Measurements from ENCODE around the gene SRC. TPM values are rescaled to one million over a fixed set of nuclear protein-coding genes. Genes with fewer than 3 reads are reported as not detected.

SRC gene
- total RNA-seq, 1 experiment from 2014 or later, result 23.3 TPM

DNA sequence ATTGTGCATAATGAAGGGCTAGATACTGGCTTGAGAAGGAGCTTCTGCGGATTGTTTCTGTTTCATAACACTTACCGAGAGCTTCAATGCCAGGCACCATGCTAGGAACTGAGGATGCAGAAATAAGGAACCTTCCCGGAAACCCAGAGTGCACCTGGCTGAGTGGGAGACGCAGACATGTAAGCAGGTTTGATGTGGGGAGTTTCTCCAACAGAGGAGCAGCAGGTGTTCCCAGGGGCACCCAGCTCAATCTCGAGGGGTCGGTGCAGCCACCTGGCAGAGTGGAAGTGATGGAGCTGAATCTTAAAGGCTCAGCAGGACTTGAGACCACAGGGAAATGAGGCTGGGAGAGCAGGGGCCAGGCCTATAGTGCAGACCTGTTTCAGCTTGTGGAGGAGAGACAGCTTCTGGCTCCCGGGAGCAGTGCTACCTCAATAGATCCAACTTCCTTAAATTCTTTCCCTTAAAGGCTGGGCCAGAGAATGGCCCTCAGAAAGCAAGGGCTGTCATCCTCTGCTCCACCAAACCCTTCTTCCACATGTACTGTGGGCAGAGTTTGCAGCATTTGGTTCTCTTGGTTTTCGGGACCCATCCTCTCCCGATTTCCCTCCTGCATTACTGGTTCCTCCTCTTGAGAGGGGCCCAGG is 27.8 kb upstream of the SRC start:
- Histone ChIP-seq H3K27ac (ENCODE audit: low read depth, low read length, poor library complexity, severe bottlenecking) (no peak overlapping the region), H3K27me3 (replicated peaks; ENCODE audit: insufficient read depth, low read depth, low read length, poor library complexity) (no peaks in the 10 kb centered on the region), H3K4me1 (ENCODE audit: insufficient read depth, low read length, poor library complexity, severe bottlenecking) (no peaks in the 10 kb centered on the region), H3K36me3 (ENCODE audit: insufficient read depth, low read length, poor library complexity, severe bottlenecking) (peaks cover 3% of the 10 kb centered on the region), H3K9me3 (ENCODE audit: low read depth, low read length, poor library complexity, severe bottlenecking) (no peaks in the 10 kb centered on the region), H3K4me3 (ENCODE audit: low read depth, low read length, poor library complexity, severe bottlenecking) (no peak overlapping the region)
- ChIA-PET POLR2A (ENCODE audit: low non-redundant PET) (no interaction called here), CTCF (interaction anchor here (0.5 kb wide), 1 partner anchor 244 kb away, joined by 3 read pairs; no protein-coding TSS in a partner anchor)
- DNase-seq (ENCODE audit: low spot score), result no peak
- intact Hi-C loops (cut with micrococcal nuclease; ENCODE audit: unreplicated experiment), result no loop called here
- TF ChIP-seq, protein P1, sequence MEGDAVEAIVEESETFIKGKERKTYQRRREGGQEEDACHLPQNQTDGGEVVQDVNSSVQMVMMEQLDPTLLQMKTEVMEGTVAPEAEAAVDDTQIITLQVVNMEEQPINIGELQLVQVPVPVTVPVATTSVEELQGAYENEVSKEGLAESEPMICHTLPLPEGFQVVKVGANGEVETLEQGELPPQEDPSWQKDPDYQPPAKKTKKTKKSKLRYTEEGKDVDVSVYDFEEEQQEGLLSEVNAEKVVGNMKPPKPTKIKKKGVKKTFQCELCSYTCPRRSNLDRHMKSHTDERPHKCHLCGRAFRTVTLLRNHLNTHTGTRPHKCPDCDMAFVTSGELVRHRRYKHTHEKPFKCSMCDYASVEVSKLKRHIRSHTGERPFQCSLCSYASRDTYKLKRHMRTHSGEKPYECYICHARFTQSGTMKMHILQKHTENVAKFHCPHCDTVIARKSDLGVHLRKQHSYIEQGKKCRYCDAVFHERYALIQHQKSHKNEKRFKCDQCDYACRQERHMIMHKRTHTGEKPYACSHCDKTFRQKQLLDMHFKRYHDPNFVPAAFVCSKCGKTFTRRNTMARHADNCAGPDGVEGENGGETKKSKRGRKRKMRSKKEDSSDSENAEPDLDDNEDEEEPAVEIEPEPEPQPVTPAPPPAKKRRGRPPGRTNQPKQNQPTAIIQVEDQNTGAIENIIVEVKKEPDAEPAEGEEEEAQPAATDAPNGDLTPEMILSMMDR (conservative IDR thresholded peaks at IDR 0.05; ENCODE audit: low read depth, low read length), result no peak
- TF ChIP-seq EZH2 (IDR thresholded peaks at IDR 0.05; ENCODE audit: borderline replicate concordance, low read depth, low read length, poor library complexity, severe bottlenecking), result no peak
- no TSS peak for BruUV-seq (replicated peaks)

DNA sequence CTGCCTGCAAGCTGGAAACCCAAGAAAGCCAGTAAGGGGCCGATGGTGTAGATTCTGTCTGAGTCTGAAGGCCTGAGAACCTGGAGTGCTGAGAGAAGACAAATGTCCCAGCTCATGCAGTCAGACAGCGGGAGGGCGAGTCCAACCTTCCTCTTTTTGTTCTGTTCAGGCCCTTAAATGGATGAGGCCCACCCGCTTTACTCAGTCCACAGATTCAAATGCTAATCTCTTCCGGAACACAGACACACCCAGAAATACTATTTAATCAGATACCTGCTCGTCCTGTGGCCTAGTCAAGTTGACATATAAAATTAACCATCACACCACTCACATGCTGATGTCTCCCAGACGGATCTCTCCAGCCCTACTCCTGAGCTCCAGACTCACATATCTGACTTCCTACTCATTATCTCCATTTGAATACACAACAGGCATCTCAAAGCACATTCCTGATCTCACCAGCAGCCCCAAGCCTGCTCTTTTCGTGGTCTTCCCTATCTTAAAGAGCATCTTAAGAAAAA is 26.7 kb upstream of the SRC start:
- BruUV-seq (replicated peaks), result no TSS peak
- POLR2A ChIA-PET (ENCODE audit: low non-redundant PET), result no interaction called here
- intact Hi-C loops (cut with micrococcal nuclease; ENCODE audit: unreplicated experiment), result no loop called here
- no peak overlapping the region for H3K27ac ChIP-seq (ENCODE audit: low read depth, low read length, poor library complexity, severe bottlenecking)
- no peaks in the 10 kb centered on the region for H3K4me1 ChIP-seq (ENCODE audit: insufficient read depth, low read length, poor library complexity, severe bottlenecking)
- no peak for TF ChIP-seq EZH2 (IDR thresholded peaks at IDR 0.05; ENCODE audit: borderline replicate concordance, low read depth, low read length, poor library complexity, severe bottlenecking)
- TF ChIP-seq, protein P1 (conservative IDR thresholded peaks at IDR 0.05; ENCODE audit: low read depth, low read length), result no peak
- DNase-seq (ENCODE audit: low spot score), result no peak
- no peaks in the 10 kb centered on the region for H3K9me3 ChIP-seq (ENCODE audit: low read depth, low read length, poor library complexity, severe bottlenecking)
- H3K4me3 ChIP-seq (ENCODE audit: low read depth, low read length, poor library complexity, severe bottlenecking), result no peak overlapping the region
- no peaks in the 10 kb centered on the region for H3K27me3 ChIP-seq (replicated peaks; ENCODE audit: insufficient read depth, low read depth, low read length, poor library complexity)
- CTCF ChIA-PET, result no interaction called here
- peaks cover 3% of the 10 kb centered on the region for H3K36me3 ChIP-seq (ENCODE audit: insufficient read depth, low read length, poor library complexity, severe bottlenecking)

DNA sequence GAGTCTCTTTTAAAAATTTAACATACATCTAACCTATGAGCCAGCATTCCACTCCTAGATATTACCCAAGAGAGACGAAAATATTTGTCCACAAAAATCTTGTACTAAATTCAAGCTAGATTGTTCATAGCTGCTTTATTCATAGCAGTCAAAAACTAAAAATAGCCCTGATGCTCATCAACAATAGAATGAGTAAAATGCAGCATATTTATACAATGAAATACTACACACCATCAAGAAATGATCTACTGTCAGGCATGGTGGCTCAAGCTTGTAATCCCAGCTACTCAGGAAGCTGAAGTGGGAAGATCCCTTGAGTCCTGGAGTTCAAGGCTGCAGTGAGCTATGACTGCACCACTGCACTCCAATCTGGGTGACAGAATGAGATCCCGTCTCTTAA is 22.0 kb upstream of the SRC start:
- intact Hi-C loops (cut with micrococcal nuclease; ENCODE audit: unreplicated experiment), result no loop called here
- Histone ChIP-seq H3K27ac (ENCODE audit: low read depth, low read length, poor library complexity, severe bottlenecking) (no peak overlapping the region), H3K36me3 (ENCODE audit: insufficient read depth, low read length, poor library complexity, severe bottlenecking) (no peaks in the 10 kb centered on the region), H3K4me1 (ENCODE audit: insufficient read depth, low read length, poor library complexity, severe bottlenecking) (no peaks in the 10 kb centered on the region), H3K9me3 (ENCODE audit: low read depth, low read length, poor library complexity, severe bottlenecking) (no peaks in the 10 kb centered on the region), H3K4me3 (ENCODE audit: low read depth, low read length, poor library complexity, severe bottlenecking) (no peak overlapping the region), H3K27me3 (replicated peaks; ENCODE audit: insufficient read depth, low read depth, low read length, poor library complexity) (no peaks in the 10 kb centered on the region)
- CTCF ChIA-PET, result no interaction called here
- no peak for TF ChIP-seq EZH2 (IDR thresholded peaks at IDR 0.05; ENCODE audit: borderline replicate concordance, low read depth, low read length, poor library complexity, severe bottlenecking)
- TF ChIP-seq, protein P1 (conservative IDR thresholded peaks at IDR 0.05; ENCODE audit: low read depth, low read length), result no peak
- POLR2A ChIA-PET (ENCODE audit: low non-redundant PET), result no interaction called here
- no TSS peak for BruUV-seq (replicated peaks)
- no peak for DNase-seq (ENCODE audit: low spot score)

Data from A673 (cell line).